NCI-H2029 (cell line): ENCODE measurements around the gene DDN.

ENCODE experiments used
- DNase-seq: peaks from one replicate; lab custom pipeline; 2025; lab: John Stamatoyannopoulos, UW

DDN gene

GRCh38 chr12:48999371-49000131 lies at the start of gene DDN:
TSS of gene DDN (minus strand) at chr12:48999375. CDS start at chr12:48999287, 88 bp downstream.
- DNase-seq = no peak

- no peak for DNase-seq
Observed at GRCh38 chr12:49048953-49049352, 49.8 kb upstream of the DDN start.

GRCh38 chr12:49046129-49046895 lies 47.1 kb upstream of the DDN start:
- DNase-seq = no peak

- no peak for DNase-seq
Observed at GRCh38 chr12:49044660-49045059, 45.5 kb upstream of the DDN start.

GRCh38 chr12:49043856-49044258 lies 44.7 kb upstream of the DDN start:
- peak; percentile 21 for DNase-seq

DNA sequence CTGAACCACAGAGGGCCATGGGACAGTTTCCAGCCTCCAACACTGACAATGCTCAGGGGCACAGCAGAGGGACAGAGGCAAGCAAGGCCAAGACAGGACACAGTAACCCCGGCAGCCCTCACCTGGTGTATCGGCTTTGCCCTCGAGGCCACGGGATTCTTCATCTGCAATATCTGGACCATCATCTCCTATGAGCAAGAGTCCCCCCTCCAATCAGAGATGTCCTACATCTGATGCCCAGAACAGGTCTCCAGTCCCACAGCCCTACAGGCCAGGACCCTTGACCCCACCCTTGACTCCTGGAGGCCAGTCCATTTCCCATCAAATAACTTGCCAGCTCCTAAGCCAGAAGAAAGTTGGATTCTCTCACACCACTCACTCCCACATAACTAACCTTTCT lies 44.1 kb upstream of the DDN start:
- no peak for DNase-seq

GRCh38 chr12:49041881-49042484 lies 42.8 kb upstream of the DDN start:
- no peak for DNase-seq

DNA sequence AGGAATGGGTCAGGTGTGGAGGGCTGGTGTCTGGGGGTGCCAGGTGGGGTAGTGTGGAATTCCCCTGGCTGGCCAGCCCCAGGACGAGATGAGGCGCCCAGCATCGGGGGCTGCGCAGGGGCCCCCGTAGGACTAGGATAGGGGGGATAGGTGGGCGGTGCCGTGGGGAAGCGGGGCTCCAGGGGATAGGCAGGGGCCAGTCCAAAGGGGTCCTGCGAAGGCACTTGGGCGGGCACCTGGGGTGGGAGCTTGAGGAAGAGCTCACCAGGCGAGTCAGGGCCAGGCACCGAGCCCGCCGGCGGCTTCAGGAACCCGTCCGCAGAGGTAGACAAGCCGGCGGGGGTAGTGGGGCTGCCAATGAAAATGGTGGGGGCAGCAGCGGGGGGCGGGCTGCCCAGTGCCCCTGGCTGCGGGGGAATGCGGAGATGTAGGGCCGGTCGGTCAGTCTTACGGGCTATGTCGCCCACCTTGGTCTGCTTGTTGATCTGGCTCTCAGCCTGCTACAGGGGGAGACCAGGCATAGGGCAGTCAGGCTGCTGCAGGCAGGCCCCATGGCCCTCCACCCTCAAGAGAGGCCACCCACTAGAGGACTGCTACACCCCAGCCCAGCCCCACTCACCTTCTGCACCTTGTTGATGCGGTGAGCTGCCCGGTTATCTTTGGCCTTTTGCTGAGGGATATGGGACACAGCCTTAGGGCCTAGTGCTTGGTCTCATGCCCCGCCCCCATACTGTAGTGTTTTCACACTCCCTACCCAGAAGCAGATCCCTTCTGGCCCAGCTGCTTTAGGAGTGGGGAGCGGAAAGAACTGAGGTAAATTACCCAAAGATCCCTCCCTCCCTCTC lies 42.1 kb upstream of the DDN start:
- no peak for DNase-seq

- DNase-seq = no peak
Observed at GRCh38 chr12:49040364-49040855, 41.2 kb upstream of the DDN start.

DNA sequence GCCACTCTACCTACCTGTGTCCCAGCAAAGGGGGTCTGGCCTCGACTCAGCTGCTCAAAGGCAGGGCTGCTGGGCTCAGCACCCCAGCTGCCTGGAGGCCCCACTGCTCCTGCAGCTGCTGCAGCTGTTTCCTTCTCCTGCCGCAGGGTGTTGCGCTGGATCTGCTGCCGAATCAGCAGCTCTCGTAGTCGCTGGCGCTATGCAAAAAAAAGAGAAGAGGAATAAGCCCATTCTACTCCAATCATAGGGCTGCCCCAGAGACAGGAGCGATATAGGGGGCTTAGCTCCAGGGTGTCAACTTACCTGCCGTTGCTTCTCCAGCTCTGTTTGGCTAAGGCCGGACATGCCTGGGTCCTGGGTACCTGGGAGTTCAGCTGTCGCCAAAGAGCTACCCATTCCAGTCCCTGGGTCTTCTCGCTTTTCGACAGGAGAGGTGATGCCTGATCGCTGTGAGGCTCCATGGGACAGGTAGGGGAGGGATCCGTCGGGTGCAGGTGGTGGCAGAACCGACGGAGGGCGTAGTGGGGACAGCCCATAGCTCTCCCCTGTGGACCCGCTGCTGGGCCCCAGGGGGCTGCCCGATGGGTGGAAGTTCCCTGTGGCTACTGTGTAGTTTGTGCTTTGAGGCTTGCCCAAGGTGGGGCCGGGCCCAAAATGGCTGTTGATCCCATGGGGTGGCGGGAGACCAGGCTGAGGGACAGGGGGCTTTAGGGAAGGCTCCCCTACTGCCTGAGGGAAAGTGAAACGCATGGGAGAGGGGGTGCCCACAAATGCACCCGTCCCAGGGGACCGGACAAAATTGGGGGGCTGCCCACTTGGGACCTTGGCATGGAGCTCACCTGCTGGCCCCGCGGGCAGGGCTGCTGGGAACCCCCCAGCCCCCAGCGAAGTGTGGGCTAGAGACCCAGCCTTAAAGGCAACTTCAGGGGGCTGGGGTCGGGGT lies 40.5 kb upstream of the DDN start:
- no peak for DNase-seq

GRCh38 chr12:49038291-49038955 lies 39.2 kb upstream of the DDN start:
- no peak for DNase-seq

- DNase-seq = no peak
Observed at GRCh38 chr12:49037947-49038237, 38.7 kb upstream of the DDN start.

DNA sequence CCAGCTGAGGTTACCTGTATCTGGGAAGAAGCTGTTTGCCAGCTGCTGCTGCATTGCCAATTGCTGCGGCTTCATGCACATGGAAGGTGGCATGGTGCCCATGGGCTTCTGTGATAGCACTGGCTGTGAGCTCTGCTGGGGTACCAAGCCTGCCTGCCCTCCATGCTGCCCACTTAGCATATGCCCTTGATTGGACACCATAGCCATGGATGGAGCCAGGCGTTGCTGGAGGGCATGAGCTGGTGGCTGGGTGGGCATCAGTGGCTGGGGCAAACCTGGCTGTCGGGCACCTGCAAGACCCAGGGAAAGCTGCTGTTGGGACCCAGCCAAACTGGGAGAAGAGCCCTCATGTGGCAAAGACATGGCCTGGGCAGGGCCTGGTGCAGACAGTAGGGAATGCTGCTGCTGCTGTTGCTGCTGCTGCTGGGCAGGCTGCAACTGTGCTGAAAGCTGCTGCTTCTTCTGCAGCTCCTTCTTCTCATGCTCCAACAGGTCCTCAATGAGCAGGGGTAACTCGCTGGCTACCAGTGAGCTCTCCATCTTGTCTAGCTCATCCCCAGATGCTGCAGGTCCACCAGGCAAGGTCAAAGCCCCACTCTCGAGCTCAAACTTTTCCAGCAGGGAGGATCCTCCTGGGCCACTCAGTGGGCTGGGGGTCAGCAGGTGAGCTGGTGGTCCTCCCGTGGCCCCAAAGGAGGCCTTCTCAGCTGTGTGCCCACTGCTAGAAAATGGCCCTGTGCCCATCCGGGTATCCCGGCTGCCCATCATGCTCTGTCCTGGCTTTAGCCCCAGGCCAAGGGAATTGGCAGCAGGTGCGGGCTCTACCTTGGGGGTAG lies 38.2 kb upstream of the DDN start:
- DNase-seq = no peak

GRCh38 chr12:49036029-49036428 lies 36.9 kb upstream of the DDN start:
- DNase-seq = no peak

DNA sequence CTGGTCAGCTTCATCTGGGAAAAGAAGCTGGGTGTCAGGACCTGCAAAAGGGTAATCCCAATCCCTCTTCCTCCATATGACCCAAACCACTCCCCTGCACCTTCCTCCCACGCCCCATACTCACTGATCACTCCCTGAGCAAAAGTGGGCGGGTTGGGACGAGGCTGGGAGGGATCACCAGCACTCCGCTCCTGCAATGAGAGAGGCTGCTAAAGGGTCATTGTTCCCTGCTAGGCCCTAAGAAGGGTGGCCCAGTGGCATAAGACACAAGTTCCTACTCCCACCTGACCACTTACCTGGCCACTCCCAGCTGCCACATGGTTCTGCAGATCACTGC lies 35.1 kb upstream of the DDN start:
- no peak for DNase-seq

GRCh38 chr12:49033611-49034285 lies 34.6 kb upstream of the DDN start:
- no peak for DNase-seq

DNA sequence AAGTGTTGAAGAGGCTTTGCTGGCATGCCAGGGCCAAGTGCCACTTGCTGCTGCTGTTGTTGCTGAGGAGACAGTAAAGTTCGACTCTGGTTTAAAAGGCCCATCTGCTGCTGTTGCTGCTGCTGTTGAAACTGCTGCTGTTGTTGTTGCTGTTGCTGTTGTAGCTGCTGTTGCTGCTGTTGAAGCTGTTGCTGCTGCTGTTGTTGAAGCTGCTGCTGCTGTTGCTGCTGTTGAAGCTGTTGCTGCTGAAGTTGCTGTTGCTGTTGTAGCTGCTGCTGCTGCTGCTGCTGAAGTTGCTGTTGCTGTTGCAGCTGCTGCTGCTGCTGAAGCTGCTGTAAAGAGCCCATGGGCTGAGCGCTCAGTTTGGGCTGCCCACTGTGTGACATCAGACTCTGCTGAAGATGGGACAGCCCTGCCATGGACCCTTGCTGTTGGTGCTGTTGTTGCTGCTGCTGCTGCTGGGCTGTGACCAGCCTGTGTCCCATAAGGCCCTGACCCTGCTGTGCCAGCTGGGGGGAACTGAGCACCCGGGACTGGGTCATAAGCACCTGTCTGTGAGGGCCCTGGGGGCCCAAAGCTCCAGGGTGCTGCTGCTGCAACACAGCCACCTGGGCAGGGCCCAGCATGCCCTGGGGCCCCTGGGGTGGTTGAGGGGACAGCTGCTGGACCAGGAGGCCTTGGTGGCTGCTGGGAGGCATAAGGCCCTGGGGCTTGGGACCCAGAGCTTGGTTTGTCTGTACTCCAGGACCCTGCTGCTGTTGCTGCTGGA lies 33.7 kb upstream of the DDN start:
- no peak for DNase-seq

DNA sequence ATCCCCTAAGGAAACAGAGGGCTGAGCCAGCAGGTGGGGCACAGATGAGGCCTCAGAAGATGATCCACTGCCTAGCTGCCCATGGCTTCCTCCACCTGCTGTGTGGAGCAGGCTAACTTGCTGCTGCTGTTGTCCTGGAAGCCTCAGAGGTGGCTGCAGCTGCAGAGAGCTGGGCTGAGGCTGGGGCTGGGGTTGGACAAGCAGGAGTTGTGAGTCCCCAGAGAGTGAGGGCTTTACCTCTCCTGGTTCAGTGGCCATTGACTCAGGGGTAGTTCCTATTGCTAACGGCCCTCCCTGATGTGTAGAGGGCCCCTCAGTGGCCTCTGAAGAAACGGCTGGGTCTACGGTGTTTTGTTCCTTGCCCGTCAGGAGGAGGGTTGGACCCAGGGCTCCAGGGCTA lies 33.1 kb upstream of the DDN start:
- no peak for DNase-seq
